Choroid plexus epithelial cell (primary cell): Measurements from ENCODE around the gene TNFAIP8L2.

ENCODE experiments used
- DNase-seq: peaks from one replicate; pipeline ENCODE4 v3.0.0-alpha.2; 2010; ENCODE audit warnings: low read depth
- H3K4me3 ChIP-seq: 2 replicates; pipeline ENCODE4 v1.5.1; 2011; ENCODE audit warnings: low read depth, mild to moderate bottlenecking, control low read depth, low read length, moderate library complexity
- CTCF ChIP-seq: conservative IDR thresholded peaks from 2 replicates; pipeline ENCODE4 v1.5.1; 2011; ENCODE audit warnings: low read depth, mild to moderate bottlenecking, control low read depth, inconsistent platforms, low read length, moderate library complexity

TNFAIP8L2 gene

GRCh38 chr1:151131701-151132334, 24.6 kb upstream of the TNFAIP8L2 start:
- DNase-seq = peak; percentile 25
- H3K4me3 ChIP-seq = peak overlapping the region; percentile 56
- no peak for TF ChIP-seq CTCF

DNA sequence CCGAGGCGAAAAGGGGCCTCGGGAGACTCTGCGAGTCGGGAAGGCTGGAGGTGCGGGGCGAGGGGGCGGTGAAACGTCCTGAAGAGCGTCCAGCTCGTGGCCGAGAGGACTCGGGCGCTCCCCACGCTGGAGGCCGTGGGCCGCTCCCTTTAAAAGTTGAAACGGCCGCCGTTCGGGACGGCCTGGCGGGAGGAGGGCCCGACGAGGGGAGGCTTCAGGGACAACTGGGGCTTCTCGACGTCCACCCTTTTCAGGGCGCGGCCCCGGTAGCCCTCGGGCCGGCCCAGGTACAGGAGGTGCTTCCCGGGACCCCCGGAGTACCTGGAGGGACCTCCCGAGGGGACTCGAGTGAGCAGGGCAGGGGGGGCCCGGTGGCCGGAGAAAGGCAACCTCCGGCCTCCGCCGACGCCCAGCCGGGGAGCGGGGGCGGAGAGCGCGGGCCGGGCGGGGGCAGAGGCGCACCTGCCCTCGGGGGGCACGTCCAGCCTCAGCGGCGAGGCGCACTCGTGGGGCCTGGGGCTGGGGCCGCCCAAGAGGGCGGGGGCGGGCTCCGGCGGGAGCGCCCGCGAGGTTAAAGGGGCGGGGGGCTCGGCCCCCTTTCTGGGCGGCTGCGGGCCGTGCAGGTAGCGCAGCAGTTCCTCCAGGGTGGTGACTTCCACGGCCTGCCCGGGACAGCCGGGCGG, 24.0 kb upstream of the TNFAIP8L2 start:
- no peak overlapping the region for H3K4me3 ChIP-seq
- TF ChIP-seq CTCF = no peak
- DNase-seq = no peak

DNA sequence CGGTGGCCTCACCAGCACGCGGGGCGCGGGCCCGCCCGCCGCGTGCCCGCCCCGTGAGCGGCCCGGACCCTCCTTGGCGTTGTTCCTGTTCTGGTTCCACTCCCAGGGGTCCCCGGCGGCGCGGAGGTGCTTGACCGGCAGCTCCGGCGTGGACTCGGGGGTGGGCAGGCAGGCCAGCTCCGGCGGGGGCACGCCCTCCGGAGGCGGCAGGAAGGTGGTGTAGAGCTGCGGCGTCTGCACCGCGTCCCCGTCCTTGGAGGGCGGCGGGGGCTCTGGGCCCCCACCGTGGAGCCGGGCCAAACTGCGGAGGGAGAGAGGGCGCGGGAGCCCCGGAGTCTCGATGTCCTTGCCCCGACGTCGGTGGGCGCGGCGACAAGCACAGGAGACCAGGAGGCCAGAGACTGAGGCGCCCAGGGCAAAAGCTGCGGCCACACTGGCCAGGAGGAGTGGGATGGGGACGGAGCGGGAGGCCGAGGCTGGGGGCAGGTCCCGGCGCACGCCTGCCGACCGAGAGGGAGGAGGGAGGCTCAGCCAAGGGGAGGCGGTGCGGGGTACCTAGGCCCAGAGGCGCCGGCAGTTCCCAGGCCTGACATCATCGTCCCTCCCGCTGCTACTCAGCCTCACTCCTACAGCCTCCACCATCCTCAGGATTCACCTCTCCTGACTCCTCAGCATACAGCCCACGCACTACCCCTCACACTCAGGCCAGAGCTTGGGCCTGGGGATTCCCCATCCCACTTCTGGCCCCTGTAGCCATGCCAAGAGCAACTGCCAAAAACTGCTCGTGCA, 23.2 kb upstream of the TNFAIP8L2 start:
- TF ChIP-seq CTCF = no peak
- H3K4me3 ChIP-seq = no peak overlapping the region
- no peak for DNase-seq

DNA sequence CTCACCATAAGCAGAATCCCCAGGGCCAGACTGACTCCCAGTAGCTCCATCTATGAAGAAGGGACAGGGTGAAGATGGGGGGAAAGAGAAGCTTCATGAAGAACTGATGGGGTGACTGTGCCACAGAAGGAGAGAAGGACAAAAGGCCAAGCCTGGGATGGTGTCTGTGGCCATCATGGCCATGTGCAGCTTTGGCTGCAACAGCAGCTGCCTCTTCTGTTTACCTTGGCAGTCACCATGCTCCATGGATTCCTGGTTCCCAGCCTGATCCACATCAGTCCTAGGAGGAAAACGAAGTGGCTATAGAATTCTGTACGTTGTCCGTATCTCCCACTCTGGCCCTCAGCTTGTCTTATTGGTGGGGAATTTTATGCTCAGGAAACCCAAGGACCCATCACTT, 22.1 kb upstream of the TNFAIP8L2 start:
- DNase-seq = no peak
- H3K4me3 ChIP-seq = no peak overlapping the region
- TF ChIP-seq CTCF = no peak

- H3K4me3 ChIP-seq = no peak overlapping the region
- no peak for TF ChIP-seq CTCF
- no peak for DNase-seq
These were observed 21.5 kb upstream of the TNFAIP8L2 start for GRCh38 chr1:151134991-151135390.

DNA sequence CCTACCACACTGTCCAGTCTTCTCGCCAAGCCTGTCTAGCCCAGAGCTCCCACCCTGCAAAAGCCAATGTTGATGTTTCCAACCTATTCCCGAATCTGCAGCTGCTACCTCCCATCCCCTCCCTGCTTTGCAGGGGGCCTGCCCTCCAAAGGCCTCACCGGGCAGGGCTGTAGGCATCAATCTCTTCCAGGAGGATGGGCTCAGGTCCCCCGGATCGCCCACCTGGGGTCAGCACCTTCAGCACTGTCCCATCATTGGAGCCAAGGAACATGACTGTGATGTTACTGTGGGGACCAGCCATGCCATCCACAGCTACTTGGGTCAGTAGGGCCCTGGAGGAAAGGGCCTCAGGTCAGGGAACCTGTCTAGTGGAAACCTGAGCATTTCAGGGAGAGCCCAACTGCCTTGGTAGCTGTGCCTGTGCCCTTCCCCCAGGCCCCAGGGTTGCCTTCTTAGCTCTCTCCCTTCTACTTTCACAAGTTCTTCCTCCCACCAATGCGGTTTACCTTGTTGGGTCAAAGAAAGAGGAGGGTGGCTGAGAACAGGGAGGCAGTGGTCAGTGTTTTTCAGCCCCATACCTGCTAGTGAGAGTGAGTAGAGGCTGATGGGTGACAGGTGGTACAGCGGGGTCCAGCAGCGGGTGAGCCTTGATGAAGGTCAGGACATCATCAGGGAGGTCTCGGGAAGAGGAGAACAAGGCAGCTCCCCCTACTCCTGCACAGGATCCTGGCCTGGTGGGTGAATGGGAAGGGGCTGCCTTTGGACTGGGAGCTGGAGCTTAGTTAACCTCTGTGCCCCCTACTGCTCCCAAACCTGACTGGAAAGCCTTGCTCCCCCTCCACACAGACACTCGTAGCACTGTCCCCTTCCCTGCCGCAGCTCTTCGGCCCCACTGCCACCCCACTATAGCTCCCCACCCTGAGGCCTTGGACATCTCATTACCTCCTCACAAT, 20.7 kb upstream of the TNFAIP8L2 start:
- no peak for DNase-seq
- TF ChIP-seq CTCF = no peak
- H3K4me3 ChIP-seq = no peak overlapping the region
